WI38 (cell line): ENCODE results near the gene UBAC2.

ENCODE experiments used
- H3K4me3 ChIP-seq: 2 replicates; pipeline ENCODE4 v1.5.1; 2011; ENCODE audit warnings: low read depth, mild to moderate bottlenecking, control low read depth, low read length
- TF ChIP-seq, protein P1 (sequence below): IDR thresholded peaks from 2 replicates; pipeline ENCODE4 v1.5.1; 2012; ENCODE audit warnings: low read depth, mild to moderate bottlenecking, control low read depth, low read length

UBAC2 gene

DNA sequence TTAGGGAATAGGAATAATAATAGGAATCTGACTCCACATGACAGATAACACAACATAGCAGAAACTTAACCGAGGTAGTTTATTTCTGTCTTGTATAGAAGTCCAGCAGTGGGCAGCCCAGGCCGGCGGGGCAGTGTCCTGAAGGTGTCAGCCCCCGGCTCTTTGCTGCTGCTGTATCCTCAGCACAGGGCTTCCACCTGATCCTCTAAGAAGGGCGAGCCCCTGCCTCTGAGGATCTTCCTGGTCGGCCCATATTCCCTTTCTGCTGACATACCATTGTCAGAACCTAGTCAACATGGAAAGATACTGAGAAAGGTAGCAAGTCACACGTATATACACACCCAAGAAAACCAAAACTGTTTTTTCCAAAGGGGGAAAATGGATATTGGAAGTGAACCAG lies 162.7 kb downstream of the UBAC2 start:
- no peak overlapping the region for H3K4me3 ChIP-seq
- TF ChIP-seq, protein P1, sequence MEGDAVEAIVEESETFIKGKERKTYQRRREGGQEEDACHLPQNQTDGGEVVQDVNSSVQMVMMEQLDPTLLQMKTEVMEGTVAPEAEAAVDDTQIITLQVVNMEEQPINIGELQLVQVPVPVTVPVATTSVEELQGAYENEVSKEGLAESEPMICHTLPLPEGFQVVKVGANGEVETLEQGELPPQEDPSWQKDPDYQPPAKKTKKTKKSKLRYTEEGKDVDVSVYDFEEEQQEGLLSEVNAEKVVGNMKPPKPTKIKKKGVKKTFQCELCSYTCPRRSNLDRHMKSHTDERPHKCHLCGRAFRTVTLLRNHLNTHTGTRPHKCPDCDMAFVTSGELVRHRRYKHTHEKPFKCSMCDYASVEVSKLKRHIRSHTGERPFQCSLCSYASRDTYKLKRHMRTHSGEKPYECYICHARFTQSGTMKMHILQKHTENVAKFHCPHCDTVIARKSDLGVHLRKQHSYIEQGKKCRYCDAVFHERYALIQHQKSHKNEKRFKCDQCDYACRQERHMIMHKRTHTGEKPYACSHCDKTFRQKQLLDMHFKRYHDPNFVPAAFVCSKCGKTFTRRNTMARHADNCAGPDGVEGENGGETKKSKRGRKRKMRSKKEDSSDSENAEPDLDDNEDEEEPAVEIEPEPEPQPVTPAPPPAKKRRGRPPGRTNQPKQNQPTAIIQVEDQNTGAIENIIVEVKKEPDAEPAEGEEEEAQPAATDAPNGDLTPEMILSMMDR: no peak

DNA sequence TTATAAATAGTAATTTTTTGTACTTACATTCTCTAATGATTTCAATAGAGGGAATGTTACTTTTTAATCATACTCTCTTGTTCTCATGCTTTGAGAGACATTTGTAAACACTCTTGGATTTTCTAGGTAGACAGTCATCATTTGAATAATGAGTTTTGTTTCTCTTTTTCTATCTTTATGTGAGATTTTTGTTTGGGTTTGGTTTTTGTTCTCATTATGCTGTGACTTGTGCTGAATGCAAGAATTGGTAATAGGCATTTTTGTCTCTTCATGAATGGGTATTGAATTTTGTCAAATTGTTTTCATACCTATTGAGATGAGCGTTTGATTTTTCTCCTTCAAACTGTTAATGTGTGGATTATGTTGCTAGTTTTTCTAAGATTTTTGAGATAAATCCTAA lies 163.3 kb downstream of the UBAC2 start:
- H3K4me3 ChIP-seq: no peak overlapping the region
- TF ChIP-seq, protein P1: no peak

DNA sequence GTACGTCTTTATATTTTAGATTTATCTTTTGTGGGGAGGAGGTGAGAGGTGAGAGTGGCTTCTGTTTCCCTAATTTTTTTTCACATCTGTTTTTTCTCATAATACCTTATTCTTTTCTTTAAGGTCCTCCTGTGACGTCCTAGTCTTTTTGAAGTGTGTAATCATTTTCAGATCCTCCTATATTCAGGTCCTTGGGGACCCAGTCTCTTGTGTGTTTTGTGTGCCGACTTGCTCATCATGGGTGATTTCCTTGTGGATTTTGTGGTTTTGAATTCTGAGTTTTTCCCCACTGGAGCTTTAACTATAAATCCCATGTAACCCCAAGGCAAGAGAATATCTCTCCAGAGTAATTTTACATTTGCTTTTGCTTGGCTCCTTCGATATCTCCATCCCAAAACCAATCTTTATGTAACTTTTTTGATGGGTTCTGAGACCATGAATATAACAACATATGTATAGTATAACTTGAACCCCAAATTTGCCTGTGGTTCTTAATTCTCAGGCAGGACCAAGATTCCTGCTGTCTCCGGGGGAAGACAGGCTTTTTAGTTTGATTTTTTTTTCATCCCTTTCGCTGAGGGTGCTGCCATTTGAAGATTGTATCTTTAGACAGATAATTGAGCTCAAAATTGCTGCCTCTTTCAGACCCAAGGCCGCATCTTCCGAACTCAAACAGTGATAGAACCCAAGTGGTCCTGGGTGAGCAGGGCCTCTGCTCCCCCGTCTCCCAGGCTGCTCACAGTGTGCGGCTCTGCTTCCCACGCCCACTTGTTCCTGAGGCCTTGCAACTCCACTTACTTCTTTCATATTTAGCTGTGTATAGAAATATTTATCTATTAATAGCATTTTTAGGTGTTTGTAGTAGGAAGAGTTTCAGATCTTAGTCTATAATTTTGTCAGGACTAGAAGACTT lies 165.7 kb downstream of the UBAC2 start:
- no peak overlapping the region for H3K4me3 ChIP-seq
- TF ChIP-seq, protein P1: no peak

DNA sequence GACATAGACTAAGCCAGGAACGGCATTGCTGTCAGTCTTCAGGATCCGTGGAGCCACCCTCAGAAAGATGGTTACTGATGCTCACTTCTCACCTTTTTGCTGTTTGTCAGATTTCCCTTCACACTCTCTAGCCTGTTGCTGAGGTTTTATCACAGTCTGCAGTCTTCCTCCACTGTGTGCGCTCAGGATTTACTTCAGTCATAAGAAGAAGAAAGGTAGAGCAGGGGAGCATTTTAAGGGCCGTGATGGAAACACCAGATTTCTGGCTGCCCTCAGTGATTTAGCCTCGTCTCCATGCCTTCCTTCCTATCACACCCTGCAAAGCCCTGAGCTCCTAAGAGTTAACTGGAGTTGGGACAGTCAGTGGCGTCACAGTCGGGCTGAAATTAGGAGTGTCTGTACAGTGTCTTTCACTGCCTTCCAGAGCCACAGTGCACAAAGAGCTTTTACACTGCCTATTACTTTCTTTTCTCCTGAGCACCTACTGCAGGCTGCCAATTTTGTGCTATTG lies 166.5 kb downstream of the UBAC2 start:
- no peak overlapping the region for H3K4me3 ChIP-seq
- TF ChIP-seq, protein P1: no peak

DNA sequence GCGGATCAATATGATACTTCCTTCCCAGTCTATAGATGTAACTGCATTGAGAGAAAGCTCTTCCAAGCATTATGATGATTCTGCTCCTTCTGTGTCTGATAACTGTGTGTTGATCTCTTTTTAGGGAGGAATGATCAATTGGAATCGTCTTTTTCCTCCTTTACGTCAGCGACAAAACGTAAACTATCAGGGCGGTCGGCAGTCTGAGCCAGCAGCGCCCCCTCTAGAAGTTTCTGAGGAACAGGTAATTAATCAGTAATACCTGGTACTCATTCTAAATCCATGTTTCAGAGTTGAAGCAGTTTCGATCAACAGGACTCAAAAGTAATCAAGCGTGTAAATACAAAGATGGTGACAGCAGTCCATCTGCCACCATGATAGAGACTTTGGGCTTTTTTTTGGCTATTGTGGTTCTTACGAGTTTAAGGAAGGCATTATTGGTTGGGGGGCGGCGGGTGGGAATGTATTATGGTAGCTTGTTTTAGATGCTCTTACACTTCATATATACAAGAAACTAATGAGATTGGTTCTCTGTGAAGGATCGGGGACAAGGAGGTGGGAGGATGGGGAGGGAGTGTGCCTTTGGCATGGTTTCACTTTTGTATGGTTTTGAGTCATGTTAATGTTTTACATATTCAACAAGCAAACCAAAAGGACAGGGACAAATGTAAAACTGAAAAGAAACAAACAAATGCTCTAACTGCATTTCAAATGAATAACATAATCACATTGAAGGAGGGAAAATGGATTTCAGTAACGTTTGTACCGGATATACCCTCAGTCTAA lies 167.2 kb downstream of the UBAC2 start:
- TF ChIP-seq, protein P1: no peak
- no peak overlapping the region for H3K4me3 ChIP-seq

DNA sequence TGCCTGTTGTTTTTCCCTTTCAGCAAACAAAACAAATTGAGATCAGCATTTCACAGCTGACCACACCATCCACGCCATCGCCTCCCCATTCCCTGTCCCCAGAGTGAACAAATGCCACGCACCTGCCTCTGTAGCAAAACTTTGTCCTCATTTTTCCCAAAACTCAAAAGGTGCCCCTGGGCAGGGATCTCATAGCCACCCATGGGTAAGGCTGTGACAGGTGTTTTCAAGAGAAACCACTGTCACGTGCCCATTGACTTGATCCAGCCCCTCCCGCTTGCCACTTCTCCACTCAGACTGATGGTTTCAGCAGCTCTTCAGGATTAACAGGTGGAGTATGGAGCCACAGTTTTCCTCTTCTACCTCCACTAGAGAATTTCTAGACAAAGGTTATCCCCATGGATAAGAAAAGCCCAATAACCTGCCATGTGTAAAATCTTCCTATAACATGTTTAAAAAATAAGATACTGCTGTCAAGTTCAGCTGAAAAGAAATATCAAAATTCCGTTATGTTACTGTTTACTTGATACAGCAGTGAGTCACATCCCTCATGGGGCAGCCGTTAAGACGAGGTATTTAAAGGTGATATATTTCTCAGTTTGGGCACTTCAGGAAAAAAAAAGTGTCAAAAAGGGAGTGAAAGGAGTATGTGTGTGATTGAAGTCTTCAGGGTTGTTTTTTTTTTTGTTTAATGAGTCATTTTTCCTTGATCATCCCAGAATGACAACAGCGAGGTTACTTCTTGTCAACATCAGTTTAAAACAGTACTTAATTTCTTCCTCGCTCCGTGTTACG lies 170.0 kb downstream of the UBAC2 start:
- TF ChIP-seq, protein P1: no peak
- no peak overlapping the region for H3K4me3 ChIP-seq
